B cell (primary cell): ENCODE measurements around the gene KCNC4. TPM values are rescaled to one million over a fixed set of nuclear protein-coding genes. Genes with fewer than 3 reads are reported as not detected.

Experiments used
- ATAC-seq: fragments of 200-7000 bp; cut with Tn5 transposase; one replicate; pipeline ENCODE4 v1.10.0; 2021; ENCODE audit warnings: low read depth, mild to moderate bottlenecking, moderate number of reproducible peaks, moderate library complexity
- CTCF ChIA-PET: fragments of 350-600 bp; sonication (Branson Sonifier 250); formaldehyde crosslinking; loops from one replicate; lab custom pipeline; 2021; ENCODE audit warnings: antibody characterized with exemption, inconsistent platforms; lab: Charles Lee
- POLR2A ChIA-PET: fragments of 350-600 bp; sonication (Branson Sonifier 250); formaldehyde crosslinking; loops from one replicate; lab custom pipeline; 2021; ENCODE audit warnings: antibody characterized with exemption; lab: Charles Lee
- DNase-seq: peaks from one replicate; pipeline ENCODE4 v3.0.0; 2013
- H2AFZ ChIP-seq: 2 replicates; pipeline ENCODE4 v1.6.1; 2012; ENCODE audit warnings: mild to moderate bottlenecking, low read depth, low read length; ENCODE audit not compliant: insufficient read depth, poor library complexity, severe bottlenecking
- H3K27ac ChIP-seq, 2 donors: 1 replicate in 1 of 2; 2 replicates in 1 of 2; pipeline ENCODE4 v1.5.1; 2012 to 2013; ENCODE audit warnings: low read length in 2 of 2, mild to moderate bottlenecking in 2 of 2, moderate library complexity in 1 of 2
- H3K27me3 ChIP-seq, 4 experiments: fragments of 200-600 bp in 1 of 4; sonication (generic) in 1 of 4; replicated peaks in 1 of 4; 1 replicate in 2 of 4; 2 replicates in 2 of 4; pipeline versions ENCODE4 v1.6.1 to v1.7.0; 2013 to 2016; ENCODE audit warnings: low read length in 3 of 4, mild to moderate bottlenecking in 2 of 4, mixed read lengths in 1 of 4, moderate library complexity in 1 of 4; ENCODE audit not compliant: insufficient read depth in 4 of 4, control insufficient read depth in 3 of 4; ENCODE audit errors: control extremely low read depth in 1 of 4
- H3K36me3 ChIP-seq, 2 experiments: replicated peaks in 1 of 2; 1 replicate in 1 of 2; 2 replicates in 1 of 2; pipeline versions ENCODE4 v1.6.1 to v1.7.1; 2013; ENCODE audit warnings: low read length in 1 of 2; ENCODE audit not compliant: insufficient read depth in 2 of 2, control insufficient read depth in 1 of 2; ENCODE audit errors: control extremely low read depth in 1 of 2, extremely low read depth in 1 of 2
- H3K4me1 ChIP-seq, 2 donors: fragments of 200-600 bp in 1 of 2; sonication (generic) in 1 of 2; 1 replicate in 1 of 2; 2 replicates in 1 of 2; pipeline versions ENCODE4 v1.5.1 to v1.6.1; 2013 to 2017; ENCODE audit warnings: low read length in 2 of 2; ENCODE audit not compliant: control insufficient read depth in 2 of 2, insufficient read depth in 2 of 2
- H3K4me2 ChIP-seq: replicated peaks from 2 replicates; pipeline ENCODE3; 2012; ENCODE audit warnings: mild to moderate bottlenecking, low read depth, low read length; ENCODE audit not compliant: poor library complexity, severe bottlenecking
- H3K4me3 ChIP-seq, 5 experiments: fragments of 200-600 bp in 1 of 5; sonication (generic) in 1 of 5; 1 replicate in 3 of 5; 2 replicates in 2 of 5; pipeline versions ENCODE4 v1.5.1 to v1.7.0; 2011 to 2016; ENCODE audit warnings: low read length in 4 of 5, mild to moderate bottlenecking in 4 of 5, low read depth in 2 of 5, control low read depth in 1 of 5, moderate library complexity in 1 of 5; ENCODE audit not compliant: insufficient read depth in 1 of 5; ENCODE audit errors: control extremely low read depth in 1 of 5, extremely low read depth in 1 of 5
- H3K79me2 ChIP-seq: fragments of 200-600 bp; sonication (generic); one replicate; pipeline ENCODE4 v1.6.0; 2016; ENCODE audit warnings: low read length; ENCODE audit not compliant: control insufficient read depth, insufficient read depth
- H3K9ac ChIP-seq: fragments of 200-600 bp; sonication (generic); 2 replicates; pipeline ENCODE4 v1.6.1; 2017; ENCODE audit warnings: mild to moderate bottlenecking, low read length, moderate library complexity
- H3K9me3 ChIP-seq, 3 donors: one replicate each; pipeline versions ENCODE4 v1.6.1 to v1.7.1; 2013; ENCODE audit warnings: low read length in 2 of 3; ENCODE audit not compliant: control insufficient read depth in 2 of 3, insufficient read depth in 1 of 3; ENCODE audit errors: control extremely low read depth in 1 of 3
- H4K20me1 ChIP-seq: 2 replicates; pipeline ENCODE4 v1.6.0; 2012; ENCODE audit warnings: mild to moderate bottlenecking, low read length; ENCODE audit not compliant: insufficient read depth, control insufficient read depth, poor library complexity, severe bottlenecking
- H3K27ac Mint-ChIP-seq: one replicate; pipeline ENCODE4 v1.8.0; 2021; ENCODE audit warnings: mixed read lengths
- H3K27me3 Mint-ChIP-seq: one replicate; pipeline ENCODE4 v1.8.0; 2021; ENCODE audit warnings: mixed read lengths
- H3K4me1 Mint-ChIP-seq: one replicate; pipeline ENCODE4 v1.8.0; 2021; ENCODE audit warnings: mixed read lengths
- H3K4me3 Mint-ChIP-seq: one replicate; pipeline ENCODE4 v1.8.0; 2021; ENCODE audit warnings: mixed read lengths
- H3K9me3 Mint-ChIP-seq: one replicate; pipeline ENCODE4 v1.8.0; 2022; ENCODE audit warnings: mixed read lengths; ENCODE audit not compliant: insufficient read depth
- EZH2 ChIP-seq: IDR thresholded peaks from 2 replicates; pipeline ENCODE4 v1.6.1; 2012; ENCODE audit warnings: borderline replicate concordance, low read depth, mild to moderate bottlenecking, moderate library complexity, low read length; ENCODE audit not compliant: insufficient read depth, poor library complexity, severe bottlenecking
- WGBS: methylation state at CpG from one replicate; pipeline ENCODE4 v1.1.5; 2013; ENCODE audit warnings: missing lambda C conversion rate; ENCODE audit not compliant: insufficient coverage; 5-methylcytosine and 5-hydroxymethylcytosine counted together
- intact Hi-C: fragments of 100-400 bp; cut with micrococcal nuclease; formaldehyde crosslinking; loops from one replicate; pipeline ENCODE4 v1.10.0; 2022
- polyA plus RNA-seq: library from polyadenylated mRNA; depleted of rRNA; stranded (reverse); fragments of >200 nt; gene quantifications from 2 replicates; pipeline ENCODE4 v1.2.3, GENCODE V29; 2012
- total RNA-seq, 2 donors: library from RNA; stranded (reverse); fragments of 120-200 nt in 1 of 2; gene quantifications; 1 replicate in 1 of 2; 2 replicates in 1 of 2; pipeline versions ENCODE4 v1.2.3 to v1.2.4, GENCODE V29; 2013 to 2022
- TF ChIP-seq, protein P1 (sequence below): fragments of 200-600 bp; IDR thresholded peaks from one replicate; pipeline ENCODE4 v1.8.0; 2022; ENCODE audit warnings: antibody characterized with exemption, mild to moderate bottlenecking

The KCNC4 gene
- total and polyA plus RNA-seq, 2 donors (not counting 1 experiment from before 2014, with no cell fraction given): 3.2 to 24.1 TPM

DNA sequence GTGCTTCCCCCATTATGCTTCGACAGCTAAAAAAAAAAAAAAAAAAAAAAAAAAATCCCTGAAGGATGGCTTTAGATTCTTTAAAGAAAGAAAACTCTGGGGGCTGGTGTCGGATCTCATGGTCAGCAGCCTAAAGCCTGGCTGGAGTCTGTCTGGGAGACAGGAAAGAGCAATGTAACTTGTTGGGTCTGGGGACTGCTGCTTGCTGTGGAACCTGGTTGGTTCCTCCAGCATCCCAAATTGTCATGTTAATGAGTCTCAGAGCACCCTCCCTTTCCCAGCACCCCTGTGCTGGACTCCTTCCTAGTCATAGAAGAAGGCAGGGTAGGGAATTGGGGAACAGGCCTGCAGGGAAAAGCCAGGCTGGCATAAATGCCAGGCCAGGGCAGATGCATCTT is 3.0 kb downstream of the KCNC4 start:
- Mint-ChIP-seq H3K4me3 (peak overlapping the region; percentile 57), H3K27ac (peak overlapping the region; percentile 11), H3K27me3 (no peaks in the 10 kb centered on the region), H3K4me1 (peaks cover 39% of the 10 kb centered on the region), H3K9me3 (no peaks in the 10 kb centered on the region)
- ChIA-PET CTCF (interaction anchor here (1.2 to 24.7 kb wide), 6 partner anchors 10 to 284 kb away, joined by 6 to 838 read pairs (median 279); partner anchors contain the start of genes PROK1 and RBM15), POLR2A (no interaction called here)
- no peak for ATAC-seq
- no peak overlapping the region for H3K27ac ChIP-seq
- H3K4me3 ChIP-seq: no peak overlapping the region
- DNase-seq: no peak
- peaks cover 6% of the 10 kb centered on the region for H4K20me1 ChIP-seq
- peaks cover 17 to 31% of the 10 kb centered on the region in 2 donors for H3K4me1 ChIP-seq
- peaks cover 0 to 8% (median 0%) of the 10 kb centered on the region in 4 experiments for H3K27me3 ChIP-seq
- intact Hi-C loops: no loop called here
- H3K9ac ChIP-seq: no peak overlapping the region
- no peak overlapping the region for H2AFZ ChIP-seq
- no peak for TF ChIP-seq EZH2
- TF ChIP-seq, protein P1, sequence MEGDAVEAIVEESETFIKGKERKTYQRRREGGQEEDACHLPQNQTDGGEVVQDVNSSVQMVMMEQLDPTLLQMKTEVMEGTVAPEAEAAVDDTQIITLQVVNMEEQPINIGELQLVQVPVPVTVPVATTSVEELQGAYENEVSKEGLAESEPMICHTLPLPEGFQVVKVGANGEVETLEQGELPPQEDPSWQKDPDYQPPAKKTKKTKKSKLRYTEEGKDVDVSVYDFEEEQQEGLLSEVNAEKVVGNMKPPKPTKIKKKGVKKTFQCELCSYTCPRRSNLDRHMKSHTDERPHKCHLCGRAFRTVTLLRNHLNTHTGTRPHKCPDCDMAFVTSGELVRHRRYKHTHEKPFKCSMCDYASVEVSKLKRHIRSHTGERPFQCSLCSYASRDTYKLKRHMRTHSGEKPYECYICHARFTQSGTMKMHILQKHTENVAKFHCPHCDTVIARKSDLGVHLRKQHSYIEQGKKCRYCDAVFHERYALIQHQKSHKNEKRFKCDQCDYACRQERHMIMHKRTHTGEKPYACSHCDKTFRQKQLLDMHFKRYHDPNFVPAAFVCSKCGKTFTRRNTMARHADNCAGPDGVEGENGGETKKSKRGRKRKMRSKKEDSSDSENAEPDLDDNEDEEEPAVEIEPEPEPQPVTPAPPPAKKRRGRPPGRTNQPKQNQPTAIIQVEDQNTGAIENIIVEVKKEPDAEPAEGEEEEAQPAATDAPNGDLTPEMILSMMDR: no peak
- H3K9me3 ChIP-seq: peaks cover 0 to 4% (median 0%) of the 10 kb centered on the region in 3 donors
- H3K4me2 ChIP-seq: no peak overlapping the region
- WGBS: no CpG with 5 or more reads among the region's 2 CpGs
- no peaks in the 10 kb centered on the region for H3K79me2 ChIP-seq
- no peaks in the 10 kb centered on the region for H3K36me3 ChIP-seq

DNA sequence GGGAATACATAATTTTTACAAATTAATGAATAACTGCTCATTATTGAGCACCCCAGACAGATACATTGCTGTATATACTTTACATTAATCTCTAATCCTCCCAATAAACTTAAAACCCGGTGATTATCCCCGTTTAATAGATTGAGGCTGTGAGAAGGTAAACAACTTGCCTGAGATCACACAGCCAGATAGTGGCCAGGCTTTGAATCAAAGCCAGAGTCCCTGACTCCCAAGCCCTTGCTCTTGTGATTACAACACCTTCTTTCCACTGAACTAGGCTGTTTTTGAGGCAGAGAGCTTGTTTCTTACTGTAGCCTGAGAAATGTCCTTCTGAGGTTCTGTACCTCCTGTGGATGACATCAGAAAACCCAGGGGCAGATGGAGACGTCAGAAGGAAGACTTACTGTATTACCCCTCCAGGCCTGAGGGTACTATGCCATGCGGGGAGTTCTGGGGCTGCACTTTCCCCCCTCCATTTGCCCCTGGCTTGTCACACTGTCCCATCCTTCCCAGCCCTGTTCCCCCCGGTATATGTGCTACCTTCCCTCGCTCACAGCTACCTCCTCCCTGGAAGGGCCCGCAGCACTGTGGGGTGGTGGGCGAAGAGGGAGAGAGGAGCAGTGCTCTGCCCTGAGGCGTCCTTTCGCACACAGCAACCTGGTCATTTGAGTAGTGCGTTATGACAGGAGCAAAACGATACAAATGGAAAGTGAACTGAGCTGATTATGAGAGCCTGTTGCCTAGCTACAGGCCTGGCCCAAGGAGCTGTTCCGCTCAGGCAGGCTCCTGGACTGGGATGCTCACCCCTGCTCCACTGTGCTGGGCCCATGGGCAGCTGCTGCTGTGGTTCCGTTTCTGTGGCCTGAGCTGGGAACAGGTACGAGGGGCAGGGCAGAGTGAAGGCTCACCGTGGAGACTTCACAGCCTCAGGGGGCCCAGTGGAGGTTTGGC is 4.6 kb downstream of the KCNC4 start:
- Histone ChIP-seq H3K4me2 (no peak overlapping the region), H3K27ac (no peak overlapping the region), H3K9ac (no peak overlapping the region), H3K36me3 (no peaks in the 10 kb centered on the region), H3K27me3 (peaks cover 0 to 8% (median 0%) of the 10 kb centered on the region in 4 experiments), H4K20me1 (peaks cover 6% of the 10 kb centered on the region), H3K4me3 (no peak overlapping the region), H3K4me1 (peaks cover 9 to 21% of the 10 kb centered on the region in 2 donors), H3K79me2 (no peaks in the 10 kb centered on the region), H2AFZ (no peak overlapping the region), H3K9me3 (peaks cover 0 to 4% (median 0%) of the 10 kb centered on the region in 3 donors)
- Mint-ChIP-seq H3K4me3 (no peak overlapping the region), H3K4me1 (peaks cover 24% of the 10 kb centered on the region), H3K27me3 (no peaks in the 10 kb centered on the region), H3K27ac (no peak overlapping the region), H3K9me3 (no peaks in the 10 kb centered on the region)
- intact Hi-C loops: no loop called here
- CTCF ChIA-PET: interaction anchor here (1.0 to 17.5 kb wide), 6 partner anchors 9 to 246 kb away, joined by 3 to 838 read pairs (median 8); no protein-coding TSS in a partner anchor
- DNase-seq (no peak), ATAC-seq (no peak)
- WGBS: 81% methylated on average over 10 of the region's 16 CpGs
- POLR2A ChIA-PET: no interaction called here
- TF ChIP-seq, protein P1: no peak
- no peak for TF ChIP-seq EZH2
